Stimulated activated CD4-positive, alpha-beta T cell treated with anti-CD3 and anti-CD28 coated beads, Interleukin-15, amount 100 ng/mL, for 1 hour (primary cell): ENCODE measurements around the gene OR2T10.
"Not testable (repeated sequence)": the region's sequence is repeated elsewhere in the genome, so short reads cannot be mapped to it uniquely, and the experiment has no call there.

Source experiments
- DNase-seq, 2 donors: peaks; one replicate each; pipeline ENCODE4 v3.0.0-alpha.2; 2020; ENCODE audit warnings: low read depth in 1 of 2, low spot score in 1 of 2

Gene OR2T10

GRCh38 chr1:248597589-248597988 is at the start of gene OR2T10:
Gene OR2T10, minus strand, starts transcription at chr1:248597700. Its CDS starts 3,932 bp downstream, at chr1:248593768.
- no peak for DNase-seq

- DNase-seq = not testable (repeated sequence)
Measured at GRCh38 chr1:248645178-248645577, 47.7 kb upstream of the OR2T10 start, which contains the start of gene OR2T35. Gene OR2T35, minus strand, starts transcription at chr1:248645278. Its CDS starts 6,020 bp downstream, at chr1:248639258.

DNA sequence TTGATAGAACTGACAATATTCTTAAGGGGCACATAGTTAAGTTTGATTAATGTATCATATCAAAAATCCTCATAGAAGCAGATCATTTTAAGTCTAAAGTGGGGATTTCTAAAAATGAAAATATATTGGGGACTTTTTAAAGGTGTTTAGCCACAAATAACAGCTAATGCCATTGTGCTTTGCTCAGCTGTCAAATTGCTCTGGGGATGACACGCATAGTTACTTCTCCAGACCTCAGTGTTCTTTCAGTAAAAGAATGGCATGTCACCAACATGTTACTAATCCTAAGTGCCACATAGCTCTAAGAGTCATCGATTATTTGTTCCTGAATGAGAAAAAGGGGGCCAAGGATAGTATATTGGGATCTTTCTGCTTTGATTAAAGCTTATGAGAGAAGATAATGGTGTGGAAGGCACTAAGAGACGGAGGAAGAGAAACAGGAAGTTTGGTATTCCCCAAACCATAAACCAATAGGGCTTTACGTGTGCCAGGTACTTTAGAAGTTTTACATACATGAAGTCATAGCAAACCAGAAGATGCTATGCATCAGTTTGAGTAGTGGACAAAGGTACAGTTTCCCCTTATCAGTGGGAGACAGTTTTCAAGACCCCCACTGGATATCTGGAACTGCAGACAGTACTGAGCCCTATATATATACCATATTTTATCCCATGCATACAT is 45.6 kb upstream of the OR2T10 start:
- not testable (repeated sequence) for DNase-seq

DNA sequence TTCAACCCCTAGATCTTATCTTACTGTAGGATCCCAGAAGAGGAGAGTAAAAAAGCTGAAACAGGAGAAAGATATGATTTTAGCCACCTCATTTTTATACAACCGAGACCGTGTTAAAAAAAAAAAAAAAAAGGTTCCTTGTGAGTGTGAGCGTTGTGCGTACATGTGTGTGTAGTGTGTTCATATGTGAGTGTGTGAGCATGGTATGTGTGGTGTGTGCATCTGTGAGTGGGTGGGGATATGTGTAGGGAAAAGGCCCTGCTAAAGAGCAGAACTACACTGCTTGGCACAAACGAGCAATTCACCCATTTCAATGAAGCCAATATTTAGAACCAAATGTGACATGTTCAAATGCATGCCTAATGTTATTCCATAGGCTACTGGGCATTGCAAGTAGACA is 44.1 kb upstream of the OR2T10 start:
- not testable (repeated sequence) for DNase-seq

- not testable (repeated sequence) for DNase-seq
Measured at GRCh38 chr1:248640906-248641305, 43.4 kb upstream of the OR2T10 start.

GRCh38 chr1:248639652-248640051 is 42.2 kb upstream of the OR2T10 start:
- not testable (repeated sequence) for DNase-seq

DNA sequence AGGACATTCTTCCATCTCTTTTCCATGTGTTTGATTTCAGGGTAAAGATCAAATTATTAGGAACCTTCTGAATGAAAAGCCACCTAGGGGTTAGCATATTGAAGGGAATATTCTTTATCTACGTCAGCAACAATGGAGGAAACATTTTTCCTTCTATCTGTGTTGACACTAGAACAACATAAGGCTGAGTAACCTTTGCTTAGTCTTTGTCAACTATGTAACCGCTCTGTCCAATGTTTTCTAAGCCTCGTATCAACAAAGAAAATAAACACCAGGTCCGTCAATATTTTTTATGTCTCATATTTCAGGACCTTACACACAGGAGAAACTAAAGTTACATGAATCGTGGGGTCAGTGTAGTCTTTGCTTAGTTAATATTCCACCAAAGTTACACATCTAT is 39.1 kb upstream of the OR2T10 start:
- not testable (repeated sequence) for DNase-seq

- DNase-seq = not testable (repeated sequence)
Measured at GRCh38 chr1:248634991-248635390, 37.5 kb upstream of the OR2T10 start, which contains the start of gene OR2T11. Gene OR2T11, minus strand, starts transcription at chr1:248635091. Its CDS starts 7,963 bp downstream, at chr1:248627128.

DNA sequence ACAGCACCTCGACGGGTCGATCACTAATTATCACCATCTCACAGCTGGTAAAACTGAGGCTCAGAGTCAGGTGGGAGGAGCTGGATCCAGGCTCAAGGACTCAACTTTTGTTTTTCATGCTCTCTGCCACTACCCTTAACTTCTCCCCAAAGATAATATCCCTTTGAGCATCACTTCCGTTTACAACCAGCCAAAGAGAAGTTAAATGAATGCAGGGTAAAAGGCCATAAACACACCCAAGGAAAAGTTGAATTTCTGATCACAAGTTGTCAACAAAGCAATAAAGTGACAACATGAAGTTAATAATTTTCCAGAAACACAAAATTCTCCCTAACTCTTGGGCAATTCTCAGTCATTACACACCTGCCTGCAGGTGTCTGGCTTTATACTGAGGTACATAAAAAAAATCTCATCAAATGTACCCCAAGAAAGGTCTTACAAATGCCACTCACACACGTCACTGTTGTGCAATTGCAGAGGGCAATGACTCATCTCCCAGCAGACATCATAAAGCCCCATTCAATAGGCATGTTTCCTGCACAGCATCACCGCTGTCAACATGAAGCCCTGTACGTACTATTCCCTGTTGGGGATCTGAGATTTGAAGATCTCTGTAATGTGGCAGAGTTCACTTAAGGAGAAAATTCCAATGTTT is 34.0 kb upstream of the OR2T10 start:
- no peak for DNase-seq

DNA sequence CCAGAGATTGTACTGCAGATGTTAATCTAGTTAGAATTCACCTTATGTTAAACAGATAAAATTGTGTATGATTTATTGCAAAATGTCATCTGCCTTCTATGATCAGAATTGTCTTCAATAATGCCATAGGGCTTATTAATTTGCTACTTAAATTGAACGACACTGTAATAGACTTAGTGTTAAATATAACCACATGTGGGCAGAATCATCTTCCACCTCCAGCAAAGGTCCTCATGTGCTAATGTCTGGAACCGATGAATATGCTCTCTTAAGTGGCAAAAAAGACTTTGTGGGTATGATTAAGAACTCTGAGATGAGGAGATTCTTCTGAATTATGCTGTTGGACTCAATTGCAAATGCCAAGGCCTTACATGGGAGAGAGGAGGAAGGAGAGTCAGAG is 33.1 kb upstream of the OR2T10 start:
- no peak for DNase-seq

GRCh38 chr1:248627971-248628844 is 30.7 kb upstream of the OR2T10 start:
- no peak for DNase-seq

DNA sequence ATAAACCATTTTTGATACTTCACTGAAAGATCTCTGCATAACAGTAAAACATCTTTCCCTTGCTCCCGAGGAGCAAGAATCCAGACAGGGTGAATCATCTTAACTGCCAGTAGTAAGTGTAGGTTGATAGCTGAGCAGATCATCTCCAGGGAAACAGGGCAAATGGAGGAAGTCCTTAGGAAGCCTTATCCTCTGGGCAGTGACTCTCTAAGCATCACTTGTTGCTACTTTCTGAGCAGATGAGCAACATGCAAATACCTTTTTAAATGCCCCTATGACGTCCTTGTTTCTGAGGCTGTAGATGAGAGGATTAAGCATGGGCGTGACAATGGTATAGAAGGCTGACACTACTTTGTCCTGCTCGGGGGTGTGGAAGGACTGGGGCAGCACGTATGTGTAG is 28.5 kb upstream of the OR2T10 start:
- DNase-seq = no peak

GRCh38 chr1:248625166-248625565 is 27.7 kb upstream of the OR2T10 start:
- no peak for DNase-seq

GRCh38 chr1:248622570-248623001 is 25.1 kb upstream of the OR2T10 start:
- DNase-seq = no peak

GRCh38 chr1:248621770-248622169 is 24.3 kb upstream of the OR2T10 start:
- DNase-seq = no peak

DNA sequence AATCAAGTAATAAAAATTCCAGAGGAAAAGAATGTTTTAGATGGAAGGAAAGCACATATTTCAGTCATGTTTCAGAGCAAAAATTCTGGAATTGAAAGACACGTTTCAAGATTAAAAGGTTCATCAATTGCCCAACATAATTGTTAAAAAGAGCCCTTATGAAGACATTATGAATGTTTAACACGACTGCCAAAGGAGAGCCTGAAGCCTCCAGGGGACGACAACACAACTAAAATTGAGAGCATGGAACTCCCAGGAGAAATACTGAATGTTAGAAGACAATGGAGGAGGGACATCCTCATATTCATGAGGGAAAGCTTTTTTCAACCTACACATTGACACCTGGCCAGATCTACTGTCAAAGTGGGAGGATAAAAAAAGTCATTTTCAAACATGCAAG is 21.4 kb upstream of the OR2T10 start:
- DNase-seq = peak in 1 of 2 donors; percentile 34

DNA sequence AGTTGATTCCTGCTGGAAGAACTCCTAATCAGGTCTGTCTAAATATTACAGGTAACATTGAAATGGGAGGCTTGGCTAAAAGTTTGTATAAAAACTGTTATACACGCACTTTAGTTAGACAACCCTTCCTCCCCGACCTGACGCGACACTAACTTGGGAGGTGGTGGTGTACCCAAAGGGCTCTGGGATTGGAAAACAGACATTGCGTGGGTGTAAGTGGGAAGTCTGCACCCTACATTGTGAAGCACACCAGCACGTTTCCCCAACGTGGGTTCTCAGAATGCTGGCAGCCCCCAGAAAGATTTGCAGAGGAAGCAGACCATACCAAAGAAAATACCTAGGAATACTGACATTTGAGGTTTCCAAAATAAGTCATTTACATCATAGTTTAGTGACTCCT is 20.6 kb upstream of the OR2T10 start:
- no peak for DNase-seq

DNA sequence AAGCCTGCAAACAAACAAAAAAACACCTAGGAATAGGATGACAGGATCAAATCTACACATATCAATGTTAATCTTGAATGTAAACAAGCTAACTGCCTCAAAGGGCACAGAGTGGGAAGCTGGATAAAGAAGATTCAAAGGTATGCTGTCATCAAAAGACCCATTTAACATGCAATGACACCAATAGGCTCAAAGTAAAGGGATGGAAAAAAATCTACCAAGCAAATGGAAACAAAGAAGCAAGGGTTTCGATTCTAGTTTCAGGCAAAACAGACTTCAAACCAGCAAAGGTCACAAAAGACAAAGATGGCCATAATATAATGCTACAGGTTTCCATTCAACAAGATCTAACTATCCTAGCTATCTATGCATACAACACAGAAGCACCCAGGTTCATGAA is 16.2 kb upstream of the OR2T10 start:
- DNase-seq = no peak

GRCh38 chr1:248611883-248612414 is 14.4 kb upstream of the OR2T10 start:
- peak in 1 of 2 donors; percentile 1 for DNase-seq

- DNase-seq = no peak
Measured at GRCh38 chr1:248610301-248610700, 12.8 kb upstream of the OR2T10 start.

- DNase-seq = no peak
Measured at GRCh38 chr1:248599396-248599795, 1.9 kb upstream of the OR2T10 start.
